CD1c-positive myeloid dendritic cell (primary cell): ENCODE data around the gene TWIST2.

Source experiments
- DNase-seq: peaks from one replicate; pipeline ENCODE4 v3.0.0-alpha.2; 2016; ENCODE audit errors: extremely low spot score

TWIST2 gene

GRCh38 chr2:238939521-238940403 lies 91.9 kb downstream of the TWIST2 start:
- DNase-seq: no peak

GRCh38 chr2:238940806-238941205 lies 92.9 kb downstream of the TWIST2 start:
- no peak for DNase-seq

- DNase-seq: no peak
Measured at GRCh38 chr2:238941262-238941792, 93.4 kb downstream of the TWIST2 start.

- DNase-seq: no peak
Measured at GRCh38 chr2:238942080-238942725, 94.3 kb downstream of the TWIST2 start.

GRCh38 chr2:238942726-238943300 lies 94.9 kb downstream of the TWIST2 start:
- DNase-seq: no peak

- DNase-seq: no peak
Measured at GRCh38 chr2:238943338-238944067, 95.6 kb downstream of the TWIST2 start.

GRCh38 chr2:238945433-238946150 lies 97.7 kb downstream of the TWIST2 start:
- DNase-seq: peak; percentile 3

GRCh38 chr2:238946318-238947242 lies 98.7 kb downstream of the TWIST2 start:
- DNase-seq: no peak

- no peak for DNase-seq
Measured at GRCh38 chr2:238947243-238947760, 99.4 kb downstream of the TWIST2 start.

- DNase-seq: peak; percentile 32
Measured at GRCh38 chr2:238947920-238948710, 100.2 kb downstream of the TWIST2 start.

GRCh38 chr2:238948765-238949641 lies 101.1 kb downstream of the TWIST2 start:
- DNase-seq: no peak

GRCh38 chr2:238949710-238950345 lies 101.9 kb downstream of the TWIST2 start:
- DNase-seq: no peak

GRCh38 chr2:238950551-238950950 lies 102.7 kb downstream of the TWIST2 start:
- no peak for DNase-seq

GRCh38 chr2:238952261-238952919 lies 104.5 kb downstream of the TWIST2 start:
- no peak for DNase-seq

- DNase-seq: no peak
Measured at GRCh38 chr2:238954841-238955591, 107.1 kb downstream of the TWIST2 start.
